GM23248 (cell line): ENCODE measurements around the gene ATP7A.

Experiments
- EZH2 ChIP-seq: fragments of 200-600 bp; sonication (generic); IDR thresholded peaks from 2 replicates; pipeline ENCODE4 v1.6.1; 2018; ENCODE audit warnings: antibody characterized with exemption, mild to moderate bottlenecking; ENCODE audit not compliant: insufficient read depth, poor library complexity, severe bottlenecking
- EZH2phosphoT487 ChIP-seq: fragments of 200-600 bp; sonication (generic); IDR thresholded peaks from 2 replicates; pipeline ENCODE4 v1.6.1; 2018; ENCODE audit warnings: antibody characterized with exemption, moderate library complexity, mild to moderate bottlenecking, low read depth; ENCODE audit not compliant: insufficient read depth

GRCh38 chrX:77967631-77968030 is 57.1 kb downstream of the ATP7A start:
- TF ChIP-seq EZH2phosphoT487 (no peak), EZH2 (no peak)
